D721Med (cell line): Measurements from ENCODE around the gene CEP128.

Experiments used
- DNase-seq: peaks from one replicate; pipeline ENCODE4 v3.0.0; 2011; ENCODE audit warnings: low spot score; ENCODE audit not compliant: insufficient read length
- FAIRE-seq: peaks from 2 replicates; lab custom pipeline; 2011; peaks lifted over from hg19 to GRCh38; lab: Jason Lieb, UNC
- TF ChIP-seq, protein P1 (sequence below): IDR thresholded peaks from 2 replicates; pipeline ENCODE4 v1.5.1; 2012; ENCODE audit warnings: mild to moderate bottlenecking, control low read depth; ENCODE audit not compliant: insufficient read depth; ENCODE audit errors: missing control alignments

Gene CEP128

DNA sequence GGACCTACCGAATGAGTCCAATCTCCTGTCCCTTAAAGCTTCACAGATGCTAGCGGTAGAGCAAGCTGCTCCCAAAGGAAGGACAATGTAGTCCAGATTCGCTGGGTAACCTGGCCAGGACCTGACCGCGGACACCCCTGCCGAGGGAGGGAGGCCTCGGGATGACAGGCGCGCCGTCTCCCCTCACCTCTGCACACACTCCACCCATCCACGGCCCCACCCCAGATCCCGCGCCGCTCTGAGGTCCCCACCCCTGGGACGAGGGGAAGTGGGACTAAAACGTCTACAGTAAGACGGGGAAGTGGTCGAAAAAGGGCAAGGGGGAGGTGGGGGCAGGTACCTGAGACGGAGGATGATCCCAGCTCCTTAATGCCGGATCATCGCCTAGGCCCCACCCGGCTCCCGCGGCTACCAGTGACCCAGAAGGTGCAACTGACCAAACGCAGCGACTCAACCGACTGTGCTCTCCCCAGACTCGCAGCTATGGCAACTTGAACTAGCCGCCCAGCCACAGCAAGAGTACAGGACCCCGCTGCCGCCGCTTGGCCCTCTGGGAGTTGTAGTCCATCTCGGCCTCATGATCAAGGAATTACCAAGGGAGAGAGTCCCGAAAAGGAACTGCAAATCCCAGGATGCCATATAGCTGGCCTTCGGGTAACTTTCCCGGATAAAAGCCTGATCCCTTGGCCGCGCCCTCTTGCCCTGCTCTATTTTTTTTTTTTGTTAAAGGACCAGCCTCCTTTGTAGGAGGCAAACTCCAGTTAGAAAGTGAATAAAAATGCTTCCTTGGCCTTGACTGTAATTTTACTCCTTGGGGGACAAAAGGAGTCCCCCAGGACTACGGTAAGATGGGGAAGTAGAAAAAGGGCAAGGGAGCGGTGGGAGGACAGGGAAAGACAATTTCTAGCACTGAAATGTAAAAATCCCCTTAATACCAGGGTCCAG lies at the start of gene CEP128:
TSS of gene CEP128 (minus strand) at position 498 of the 945 bp plus-strand sequence.
- TF ChIP-seq, protein P1, sequence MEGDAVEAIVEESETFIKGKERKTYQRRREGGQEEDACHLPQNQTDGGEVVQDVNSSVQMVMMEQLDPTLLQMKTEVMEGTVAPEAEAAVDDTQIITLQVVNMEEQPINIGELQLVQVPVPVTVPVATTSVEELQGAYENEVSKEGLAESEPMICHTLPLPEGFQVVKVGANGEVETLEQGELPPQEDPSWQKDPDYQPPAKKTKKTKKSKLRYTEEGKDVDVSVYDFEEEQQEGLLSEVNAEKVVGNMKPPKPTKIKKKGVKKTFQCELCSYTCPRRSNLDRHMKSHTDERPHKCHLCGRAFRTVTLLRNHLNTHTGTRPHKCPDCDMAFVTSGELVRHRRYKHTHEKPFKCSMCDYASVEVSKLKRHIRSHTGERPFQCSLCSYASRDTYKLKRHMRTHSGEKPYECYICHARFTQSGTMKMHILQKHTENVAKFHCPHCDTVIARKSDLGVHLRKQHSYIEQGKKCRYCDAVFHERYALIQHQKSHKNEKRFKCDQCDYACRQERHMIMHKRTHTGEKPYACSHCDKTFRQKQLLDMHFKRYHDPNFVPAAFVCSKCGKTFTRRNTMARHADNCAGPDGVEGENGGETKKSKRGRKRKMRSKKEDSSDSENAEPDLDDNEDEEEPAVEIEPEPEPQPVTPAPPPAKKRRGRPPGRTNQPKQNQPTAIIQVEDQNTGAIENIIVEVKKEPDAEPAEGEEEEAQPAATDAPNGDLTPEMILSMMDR = no peak
- DNase-seq (no peak), FAIRE-seq (no peak)

DNA sequence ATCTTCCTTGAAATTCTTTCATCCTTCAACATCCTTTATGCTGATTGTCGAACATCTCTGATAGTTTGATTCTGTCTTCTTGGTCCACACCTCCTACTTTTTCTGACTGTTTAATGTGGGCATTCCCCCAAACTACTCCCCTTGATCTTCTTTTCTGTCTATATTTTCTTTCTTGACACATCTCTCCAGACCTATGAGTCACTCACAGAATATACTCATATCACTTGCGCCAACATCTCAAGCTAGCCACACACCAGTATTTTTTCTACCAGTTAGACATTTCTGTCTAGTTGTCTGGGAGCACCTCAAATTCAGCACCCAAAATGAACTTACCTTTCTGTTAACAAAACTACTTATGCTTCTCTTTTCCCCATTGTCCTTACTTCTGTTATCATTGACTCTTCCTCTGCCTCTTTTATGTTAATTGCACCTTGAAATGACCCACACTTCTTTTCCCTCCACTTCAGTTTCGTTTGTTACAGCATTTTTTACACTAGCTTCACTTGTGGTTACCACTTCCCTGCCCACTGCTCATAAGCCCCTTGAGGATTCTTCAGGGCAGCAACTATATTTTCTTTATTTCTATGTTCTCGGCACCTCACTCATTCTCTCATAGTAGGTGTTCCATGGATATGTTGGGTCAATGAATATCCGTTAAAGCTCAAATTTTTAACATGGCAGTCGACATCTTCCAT lies 47.3 kb upstream of the CEP128 start:
- TF ChIP-seq, protein P1 = no peak
- no peak for FAIRE-seq
- DNase-seq = no peak

- TF ChIP-seq, protein P1 = no peak
- FAIRE-seq (no peak), DNase-seq (no peak)
Measured at GRCh38 chr14:80988192-80988591, 46.7 kb upstream of the CEP128 start.

DNA sequence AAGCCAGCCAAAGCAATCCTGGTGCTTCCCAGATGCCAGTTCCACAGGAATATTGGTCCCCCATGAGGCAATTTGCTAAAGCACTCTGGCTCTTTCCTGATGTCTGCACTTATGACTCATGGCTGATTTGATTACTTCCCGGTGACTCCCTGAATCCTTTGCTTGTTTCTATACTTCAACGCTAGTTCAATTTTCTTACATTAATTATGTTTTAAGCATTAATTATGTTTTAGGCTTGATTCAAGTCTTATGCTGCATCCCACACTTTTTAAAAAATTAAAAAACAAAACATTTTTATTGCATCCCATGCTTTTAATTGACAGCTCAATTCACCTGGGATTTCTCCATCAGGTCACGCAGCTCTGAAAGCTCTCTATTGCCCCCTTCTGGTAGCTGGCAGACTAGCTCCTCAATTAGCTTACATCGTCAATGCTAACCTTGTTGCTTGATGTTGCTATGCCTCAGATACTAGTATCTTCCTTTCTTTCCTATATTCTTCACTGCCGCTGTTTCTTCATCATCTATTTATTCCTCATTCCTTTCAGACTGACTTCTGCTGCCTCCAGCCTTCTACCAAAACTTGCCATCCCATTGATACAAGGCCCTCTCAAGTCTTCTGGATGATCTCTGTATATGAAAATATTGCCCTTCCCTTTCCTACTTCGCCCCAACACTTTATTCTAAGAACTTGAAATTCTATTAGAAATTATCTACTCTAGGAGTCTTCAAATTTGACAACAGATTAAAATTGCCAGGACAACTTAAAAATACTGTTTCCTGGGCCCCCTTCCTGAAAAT lies 45.9 kb upstream of the CEP128 start:
- TF ChIP-seq, protein P1 = peak; percentile 95
- DNase-seq (no peak), FAIRE-seq (peak; percentile 35)

- TF ChIP-seq, protein P1 = no peak
- FAIRE-seq (no peak), DNase-seq (no peak)
Measured at GRCh38 chr14:80982711-80983110, 41.2 kb upstream of the CEP128 start.

DNA sequence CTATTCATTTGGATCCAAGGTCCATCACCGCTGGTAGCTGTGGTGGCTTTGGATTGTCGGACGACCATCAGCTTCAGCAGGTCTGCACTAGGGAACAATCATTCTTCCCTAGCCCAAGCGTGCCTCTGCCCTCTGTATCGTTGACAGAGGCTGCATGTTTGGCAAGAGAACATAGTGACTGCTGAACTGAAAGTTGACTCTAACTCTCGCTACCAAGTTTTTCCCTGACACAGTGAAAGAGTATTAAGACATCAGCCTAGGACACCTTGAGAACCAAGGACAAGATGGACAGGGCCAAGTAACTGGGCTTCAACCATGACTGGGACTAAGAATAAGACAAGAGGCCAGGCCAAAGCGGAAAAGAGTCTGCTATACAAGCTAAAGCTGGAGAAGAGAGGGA lies 40.1 kb upstream of the CEP128 start:
- DNase-seq = no peak
- FAIRE-seq = no peak
- TF ChIP-seq, protein P1 = no peak
